Epithelial cell of esophagus (primary cell): ENCODE data around the gene YIPF4.
"Not testable (repeated sequence)": the region's sequence is repeated elsewhere in the genome, so short reads cannot be mapped to it uniquely, and the experiment has no call there.

Source experiments
- DNase-seq: peaks from one replicate; pipeline ENCODE4 v3.0.0; 2010; ENCODE audit warnings: low read depth
- H3K4me3 ChIP-seq: 2 replicates; pipeline ENCODE4 v1.5.1; 2011; ENCODE audit warnings: mild to moderate bottlenecking, low read length, control low read depth
- CTCF ChIP-seq: IDR thresholded peaks from 2 replicates; pipeline ENCODE4 v1.5.1; 2011; ENCODE audit warnings: low read depth, mild to moderate bottlenecking, low read length, control low read depth, inconsistent platforms; ENCODE audit not compliant: insufficient read depth; ENCODE audit errors: missing control alignments

Gene YIPF4

DNA sequence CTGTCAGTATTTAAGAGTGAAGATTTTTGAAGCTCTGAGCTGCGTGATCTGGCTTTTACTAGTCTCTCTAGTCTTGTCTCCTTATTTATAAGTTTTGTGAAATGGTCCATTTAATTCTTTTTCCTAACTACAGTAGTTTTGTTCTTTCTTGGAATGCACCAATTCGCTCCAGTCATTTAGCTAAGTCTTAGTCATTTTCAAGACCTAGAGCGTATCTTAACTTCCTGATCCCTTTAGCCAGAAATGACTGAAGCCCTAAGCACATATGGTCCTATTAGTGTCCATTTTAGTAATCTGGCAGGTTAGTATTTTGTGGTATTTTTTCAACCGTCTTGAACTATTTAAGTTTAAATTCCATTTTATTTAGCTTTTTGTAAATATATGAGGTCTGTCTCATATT lies 82.7 kb downstream of the YIPF4 start:
- TF ChIP-seq CTCF = no peak

GRCh38 chr2:32362997-32363396 lies 85.3 kb downstream of the YIPF4 start:
- not testable (repeated sequence) for DNase-seq, H3K4me3 ChIP-seq

More for the DNA sequence above, 82.7 kb downstream of the YIPF4 start:
- H3K4me3 ChIP-seq = no peak overlapping the region
- DNase-seq = peak; percentile 8

DNA sequence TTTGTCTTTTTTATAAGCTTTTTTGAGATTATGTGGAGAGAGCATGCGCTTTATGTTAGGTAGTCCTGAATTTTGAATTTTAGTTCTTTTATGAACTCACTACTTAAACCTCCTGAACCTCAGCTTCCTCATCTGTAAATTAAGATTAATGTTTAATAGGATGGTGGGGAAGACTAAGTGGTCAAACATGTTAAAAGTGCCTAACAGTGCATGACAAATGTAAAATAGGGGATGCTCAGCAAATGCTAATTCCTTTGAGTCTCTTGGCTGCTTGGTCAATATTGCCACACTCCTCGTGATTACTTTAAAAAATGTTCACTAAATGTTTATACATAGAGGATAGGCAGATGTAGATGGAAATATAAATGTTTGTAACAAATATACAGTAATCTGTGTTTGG lies 85.9 kb downstream of the YIPF4 start:
- TF ChIP-seq CTCF = no peak
- H3K4me3 ChIP-seq = no peak overlapping the region
- no peak for DNase-seq

- not testable (repeated sequence) for H3K4me3 ChIP-seq, DNase-seq
Measured at GRCh38 chr2:32364290-32364689, 86.6 kb downstream of the YIPF4 start.

DNA sequence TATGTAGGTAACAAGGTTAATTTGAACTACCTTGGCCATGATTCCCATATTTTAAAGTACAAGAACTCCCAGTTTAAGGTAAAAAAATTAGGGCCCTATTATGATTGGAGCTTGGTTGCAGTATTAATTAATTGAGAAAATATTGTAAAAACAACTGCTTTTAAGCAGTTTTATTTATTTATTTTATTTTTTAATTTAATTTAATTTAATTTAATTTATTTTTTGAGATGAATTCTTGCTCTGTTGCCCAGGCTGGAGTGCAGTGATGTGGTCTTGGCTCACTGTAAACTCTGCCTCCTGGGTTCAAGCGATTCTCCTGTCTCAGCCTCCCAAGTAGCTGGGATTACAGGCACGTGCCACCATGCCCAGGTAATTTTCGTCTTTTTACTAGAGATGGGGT lies 88.0 kb downstream of the YIPF4 start:
- not testable (repeated sequence) for DNase-seq, H3K4me3 ChIP-seq
